ENCODE measurements around the gene SLC9A7.

Gene SLC9A7

GRCh38 chrX:46715530-46715929, 43.4 kb downstream of the SLC9A7 start:
- no peaks in the 10 kb centered on the region for H3K9me3 ChIP-seq (ENCODE audit: control insufficient read depth, insufficient read depth, low read length)
- peaks cover 6% of the 10 kb centered on the region for H3K4me1 ChIP-seq (ENCODE audit: control insufficient read depth, insufficient read depth, low read length)
- H3K36me3 ChIP-seq (ENCODE audit: control insufficient read depth, insufficient read depth, low read length), result no peaks in the 10 kb centered on the region
- no peak overlapping the region for H3K4me3 ChIP-seq (ENCODE audit: low read depth, low read length)
- no peak overlapping the region for H3K9ac ChIP-seq (ENCODE audit: low read depth, low read length)
- no peaks in the 10 kb centered on the region for H3K27me3 ChIP-seq (ENCODE audit: control insufficient read depth, insufficient read depth, low read length)

DNA sequence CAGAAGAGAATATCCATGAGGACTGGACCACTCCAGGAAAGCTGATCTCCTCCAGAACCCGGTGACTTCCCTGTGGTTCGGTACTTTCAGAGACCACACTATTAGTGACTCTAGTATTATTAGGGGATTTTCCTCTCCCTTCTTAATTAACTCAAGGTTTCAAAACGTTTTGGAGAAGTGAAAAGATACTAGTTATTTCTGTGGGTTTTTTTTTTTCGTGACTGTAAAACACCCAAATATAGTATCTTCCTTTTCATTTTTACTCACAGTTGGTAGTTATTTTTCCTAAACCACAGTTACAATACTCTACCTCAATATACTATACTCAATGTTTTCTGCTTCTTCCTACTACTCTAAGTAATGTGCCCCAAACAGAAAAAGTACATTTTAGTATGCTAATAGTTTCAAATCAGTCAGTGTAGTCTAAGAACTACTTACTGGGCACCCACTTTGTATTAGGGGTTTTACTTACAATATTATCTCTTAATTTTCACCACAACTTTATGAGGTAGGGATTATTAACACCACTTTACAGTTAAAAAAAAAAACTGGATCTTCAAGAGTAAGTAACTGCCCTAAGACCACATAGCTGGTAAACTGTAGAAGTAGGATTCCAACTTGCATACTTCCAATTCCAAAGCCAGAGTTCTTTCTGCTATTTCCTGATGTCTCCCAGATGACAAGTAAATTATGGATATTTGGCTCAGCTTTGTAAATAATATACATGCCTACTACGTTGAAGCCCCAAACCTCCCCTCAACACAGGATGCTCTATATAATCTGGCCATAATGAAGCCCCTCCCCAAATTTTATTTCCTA, 45.0 kb downstream of the SLC9A7 start:
- Histone ChIP-seq H3K27me3 (ENCODE audit: control insufficient read depth, insufficient read depth, low read length) (no peaks in the 10 kb centered on the region), H3K36me3 (ENCODE audit: control insufficient read depth, insufficient read depth, low read length) (no peaks in the 10 kb centered on the region), H3K4me3 (ENCODE audit: low read depth, low read length) (no peak overlapping the region), H3K9ac (ENCODE audit: low read depth, low read length) (no peak overlapping the region), H3K9me3 (ENCODE audit: control insufficient read depth, insufficient read depth, low read length) (no peaks in the 10 kb centered on the region), H3K4me1 (ENCODE audit: control insufficient read depth, insufficient read depth, low read length) (peaks cover 6% of the 10 kb centered on the region)

DNA sequence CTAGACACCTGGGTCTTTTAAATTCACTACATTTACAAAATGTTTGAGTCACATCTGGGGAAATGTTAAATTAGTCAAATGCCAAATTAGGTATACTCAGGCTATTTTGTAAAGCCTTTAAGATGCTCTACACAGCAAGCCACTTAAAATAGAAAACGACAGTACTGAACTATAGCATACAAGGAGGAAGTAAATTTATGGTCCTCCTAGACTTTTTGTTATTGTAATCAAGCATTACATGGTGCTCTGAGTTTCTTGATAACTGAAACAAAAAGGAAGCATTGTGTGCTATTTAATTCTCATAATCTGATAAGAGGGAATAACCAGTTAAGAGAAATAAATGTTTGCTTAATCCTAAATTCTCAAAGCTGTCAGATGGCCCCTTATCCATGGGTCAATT, 46.2 kb downstream of the SLC9A7 start:
- Histone ChIP-seq H3K4me3 (ENCODE audit: low read depth, low read length) (no peak overlapping the region), H3K4me1 (ENCODE audit: control insufficient read depth, insufficient read depth, low read length) (peaks cover 6% of the 10 kb centered on the region), H3K9ac (ENCODE audit: low read depth, low read length) (no peak overlapping the region), H3K27me3 (ENCODE audit: control insufficient read depth, insufficient read depth, low read length) (no peaks in the 10 kb centered on the region), H3K36me3 (ENCODE audit: control insufficient read depth, insufficient read depth, low read length) (no peaks in the 10 kb centered on the region), H3K9me3 (ENCODE audit: control insufficient read depth, insufficient read depth, low read length) (no peaks in the 10 kb centered on the region)

DNA sequence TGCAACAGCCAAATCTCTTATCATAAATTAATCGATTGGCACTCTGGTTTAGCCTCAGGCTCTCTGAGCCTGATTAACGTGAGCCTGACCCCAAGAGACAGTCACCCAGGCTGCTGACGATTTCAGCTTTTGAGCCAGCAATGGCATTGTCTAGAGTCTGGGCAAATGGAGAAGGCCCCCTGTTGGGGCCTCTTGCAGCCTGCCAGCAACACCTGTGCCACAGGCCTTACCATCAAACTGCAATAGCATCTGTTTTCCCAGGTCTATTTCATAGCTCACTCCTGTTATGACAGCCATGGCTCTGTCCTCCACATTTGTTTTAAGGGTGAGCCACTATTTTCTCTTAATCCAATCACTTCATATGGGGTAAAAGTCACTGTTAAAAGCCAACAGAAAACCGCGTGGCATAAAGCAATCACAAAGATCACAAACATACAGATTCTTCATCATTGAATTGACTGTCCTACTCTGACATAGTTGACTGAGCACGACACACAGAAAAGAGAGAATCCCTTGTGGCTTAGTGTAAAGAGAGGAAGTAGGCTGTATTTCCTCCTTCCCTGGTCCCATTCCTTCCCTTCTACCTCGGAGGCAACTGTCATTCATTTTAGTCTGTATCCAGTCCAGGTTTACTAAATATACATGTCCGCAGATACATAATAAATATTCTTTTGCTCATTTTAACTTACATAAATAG, 47.8 kb downstream of the SLC9A7 start:
- Histone ChIP-seq H3K36me3 (ENCODE audit: control insufficient read depth, insufficient read depth, low read length) (no peaks in the 10 kb centered on the region), H3K27me3 (ENCODE audit: control insufficient read depth, insufficient read depth, low read length) (no peaks in the 10 kb centered on the region), H3K4me3 (ENCODE audit: low read depth, low read length) (no peak overlapping the region), H3K4me1 (ENCODE audit: control insufficient read depth, insufficient read depth, low read length) (peaks cover 6% of the 10 kb centered on the region), H3K9me3 (ENCODE audit: control insufficient read depth, insufficient read depth, low read length) (no peaks in the 10 kb centered on the region), H3K9ac (ENCODE audit: low read depth, low read length) (no peak overlapping the region)

DNA sequence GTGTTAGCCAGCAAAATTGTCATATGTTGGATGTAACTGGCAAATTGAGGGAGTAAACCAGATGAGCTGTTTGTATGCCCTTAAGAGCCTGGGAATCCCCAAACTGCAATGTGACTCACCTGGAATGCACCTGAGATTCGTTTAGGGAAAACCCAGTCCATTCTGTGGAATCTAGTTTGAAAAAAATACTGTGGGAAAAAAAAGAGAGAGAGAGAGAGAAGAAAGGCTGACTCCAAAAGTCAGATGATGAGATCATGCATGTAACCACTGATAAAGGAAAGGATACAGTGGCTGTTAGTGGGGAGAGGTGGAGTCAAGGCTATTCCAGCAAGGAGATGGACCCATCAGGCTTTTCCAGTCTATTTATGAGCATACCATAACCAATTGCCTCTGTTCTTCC, 48.5 kb downstream of the SLC9A7 start:
- Histone ChIP-seq H3K4me1 (ENCODE audit: control insufficient read depth, insufficient read depth, low read length) (peaks cover 6% of the 10 kb centered on the region), H3K36me3 (ENCODE audit: control insufficient read depth, insufficient read depth, low read length) (no peaks in the 10 kb centered on the region), H3K4me3 (ENCODE audit: low read depth, low read length) (no peak overlapping the region), H3K9me3 (ENCODE audit: control insufficient read depth, insufficient read depth, low read length) (no peaks in the 10 kb centered on the region), H3K27me3 (ENCODE audit: control insufficient read depth, insufficient read depth, low read length) (no peaks in the 10 kb centered on the region), H3K9ac (ENCODE audit: low read depth, low read length) (no peak overlapping the region)

DNA sequence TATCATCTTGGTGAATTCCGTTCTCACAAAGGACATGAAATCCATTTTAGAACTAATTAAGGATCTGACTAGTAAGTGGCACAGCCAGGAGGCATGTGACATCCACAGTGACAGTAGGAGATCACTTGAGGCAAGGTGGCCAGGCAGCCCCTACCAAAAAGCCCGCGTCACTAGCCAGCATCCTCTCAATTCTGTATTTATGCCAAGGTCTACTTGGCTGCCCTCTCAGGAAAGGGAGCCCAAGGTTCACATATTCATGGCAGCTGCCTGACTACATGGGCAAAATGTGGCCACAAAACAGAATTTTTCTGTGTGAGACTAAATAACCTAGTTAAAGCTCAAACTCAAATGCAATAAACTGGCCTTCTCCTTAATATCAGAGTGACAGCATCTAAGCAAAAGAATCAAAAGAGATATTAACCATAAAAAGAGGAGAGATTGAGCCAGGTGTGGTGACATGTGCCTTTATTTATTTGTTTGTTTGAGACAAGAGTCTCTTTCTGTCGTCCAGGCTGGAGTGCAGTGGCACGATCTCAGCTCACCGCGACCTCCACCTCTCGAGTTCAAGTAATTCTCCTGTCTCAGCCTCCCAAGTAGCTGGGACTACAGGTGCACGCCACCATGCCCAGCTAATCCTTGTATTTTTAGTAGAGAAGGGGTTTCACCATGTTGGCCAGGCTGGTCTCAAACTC, 51.5 kb downstream of the SLC9A7 start:
- H3K27me3 ChIP-seq (ENCODE audit: control insufficient read depth, insufficient read depth, low read length), result no peaks in the 10 kb centered on the region
- H3K9ac ChIP-seq (ENCODE audit: low read depth, low read length), result no peak overlapping the region
- no peak overlapping the region for H3K4me3 ChIP-seq (ENCODE audit: low read depth, low read length)
- H3K4me1 ChIP-seq (ENCODE audit: control insufficient read depth, insufficient read depth, low read length), result peaks cover 6% of the 10 kb centered on the region
- H3K9me3 ChIP-seq (ENCODE audit: control insufficient read depth, insufficient read depth, low read length), result no peaks in the 10 kb centered on the region
- no peaks in the 10 kb centered on the region for H3K36me3 ChIP-seq (ENCODE audit: control insufficient read depth, insufficient read depth, low read length)

DNA sequence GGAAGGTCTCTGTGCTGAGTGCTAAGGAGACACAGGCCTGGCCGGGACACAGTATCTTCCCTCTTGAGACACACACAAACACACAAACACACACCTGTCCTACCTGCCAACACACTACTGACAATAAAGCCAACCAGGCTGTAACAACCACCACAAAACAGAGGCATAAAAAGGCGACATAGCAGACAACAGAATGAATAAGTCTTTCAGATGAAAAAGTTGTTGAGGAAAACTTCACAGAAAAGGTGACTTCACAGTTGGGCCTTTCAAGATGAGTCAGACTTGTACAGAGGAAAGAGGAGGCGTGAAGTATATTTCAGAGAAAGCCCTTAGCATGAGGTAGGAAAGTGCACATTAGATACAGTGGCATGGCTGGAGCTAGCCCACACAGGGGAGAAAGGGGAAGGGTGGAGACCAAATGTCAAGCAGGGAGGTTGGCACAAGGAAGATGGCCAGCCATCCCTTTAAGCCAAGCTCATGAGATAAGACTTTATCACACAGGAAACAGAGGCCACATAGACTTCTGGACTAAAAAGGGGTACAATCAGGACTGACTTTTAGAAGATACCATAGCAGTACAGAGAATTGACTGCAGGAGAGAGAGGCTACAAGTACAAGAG, 54.0 kb downstream of the SLC9A7 start:
- H3K9ac ChIP-seq (ENCODE audit: low read depth, low read length), result no peak overlapping the region
- H3K36me3 ChIP-seq (ENCODE audit: control insufficient read depth, insufficient read depth, low read length), result no peaks in the 10 kb centered on the region
- no peaks in the 10 kb centered on the region for H3K27me3 ChIP-seq (ENCODE audit: control insufficient read depth, insufficient read depth, low read length)
- no peak overlapping the region for H3K4me3 ChIP-seq (ENCODE audit: low read depth, low read length)
- no peaks in the 10 kb centered on the region for H3K9me3 ChIP-seq (ENCODE audit: control insufficient read depth, insufficient read depth, low read length)
- no peaks in the 10 kb centered on the region for H3K4me1 ChIP-seq (ENCODE audit: control insufficient read depth, insufficient read depth, low read length)

- no peaks in the 10 kb centered on the region for H3K27me3 ChIP-seq (ENCODE audit: control insufficient read depth, insufficient read depth, low read length)
- H3K4me1 ChIP-seq (ENCODE audit: control insufficient read depth, insufficient read depth, low read length), result peaks cover 4% of the 10 kb centered on the region
- no peak overlapping the region for H3K4me3 ChIP-seq (ENCODE audit: low read depth, low read length)
- H3K9me3 ChIP-seq (ENCODE audit: control insufficient read depth, insufficient read depth, low read length), result no peaks in the 10 kb centered on the region
- H3K9ac ChIP-seq (ENCODE audit: low read depth, low read length), result no peak overlapping the region
- H3K36me3 ChIP-seq (ENCODE audit: control insufficient read depth, insufficient read depth, low read length), result no peaks in the 10 kb centered on the region
Observed at GRCh38 chrX:46703980-46704379, 54.9 kb downstream of the SLC9A7 start.

DNA sequence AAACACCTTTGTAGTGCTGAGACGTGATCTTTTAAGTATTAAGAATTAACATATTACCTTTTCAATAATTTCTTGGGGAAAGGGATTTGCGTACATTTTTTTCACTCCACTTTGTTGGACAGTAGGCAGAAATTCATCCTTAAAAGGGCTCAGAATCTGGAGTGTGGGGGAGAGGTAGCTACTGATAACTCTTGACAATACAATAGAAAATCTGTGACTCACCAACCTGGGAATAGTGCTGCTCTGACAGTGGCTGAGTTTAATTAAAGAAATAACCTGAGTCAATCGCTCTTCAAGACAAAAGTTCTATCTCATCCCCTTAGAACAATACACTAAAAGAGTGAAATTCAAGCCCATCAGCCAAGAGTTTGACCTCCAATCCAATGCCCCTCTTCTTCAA, 60.2 kb downstream of the SLC9A7 start:
- no peak overlapping the region for H3K4me3 ChIP-seq (ENCODE audit: low read depth, low read length)
- no peak overlapping the region for H3K9ac ChIP-seq (ENCODE audit: low read depth, low read length)
- no peaks in the 10 kb centered on the region for H3K36me3 ChIP-seq (ENCODE audit: control insufficient read depth, insufficient read depth, low read length)
- H3K9me3 ChIP-seq (ENCODE audit: control insufficient read depth, insufficient read depth, low read length), result no peaks in the 10 kb centered on the region
- peaks cover 8% of the 10 kb centered on the region for H3K4me1 ChIP-seq (ENCODE audit: control insufficient read depth, insufficient read depth, low read length)
- H3K27me3 ChIP-seq (ENCODE audit: control insufficient read depth, insufficient read depth, low read length), result no peaks in the 10 kb centered on the region

- Histone ChIP-seq H3K27me3 (ENCODE audit: control insufficient read depth, insufficient read depth, low read length) (no peaks in the 10 kb centered on the region), H3K9ac (ENCODE audit: low read depth, low read length) (no peak overlapping the region), H3K36me3 (ENCODE audit: control insufficient read depth, insufficient read depth, low read length) (no peaks in the 10 kb centered on the region), H3K4me3 (ENCODE audit: low read depth, low read length) (no peak overlapping the region), H3K9me3 (ENCODE audit: control insufficient read depth, insufficient read depth, low read length) (no peaks in the 10 kb centered on the region), H3K4me1 (ENCODE audit: control insufficient read depth, insufficient read depth, low read length) (peaks cover 8% of the 10 kb centered on the region)
Observed at GRCh38 chrX:46695491-46695890, 63.4 kb downstream of the SLC9A7 start.

GRCh38 chrX:46694549-46694948, 64.4 kb downstream of the SLC9A7 start:
- Histone ChIP-seq H3K36me3 (ENCODE audit: control insufficient read depth, insufficient read depth, low read length) (no peaks in the 10 kb centered on the region), H3K9me3 (ENCODE audit: control insufficient read depth, insufficient read depth, low read length) (no peaks in the 10 kb centered on the region), H3K27me3 (ENCODE audit: control insufficient read depth, insufficient read depth, low read length) (no peaks in the 10 kb centered on the region), H3K4me3 (ENCODE audit: low read depth, low read length) (no peak overlapping the region), H3K9ac (ENCODE audit: low read depth, low read length) (no peak overlapping the region), H3K4me1 (ENCODE audit: control insufficient read depth, insufficient read depth, low read length) (peaks cover 8% of the 10 kb centered on the region)

Measured in iPS-15b (cell line).